Measurements from ENCODE around the gene AKAP13. TPM values are rescaled to one million over a fixed set of nuclear protein-coding genes. Genes with fewer than 3 reads are reported as not detected.

Gene AKAP13
- total and polyA plus RNA-seq, 2 of the 8 experiments (the other 6 are each of a cell fraction or from before 2014, with no cell fraction given) = 14.0 to 46.2 TPM

DNA sequence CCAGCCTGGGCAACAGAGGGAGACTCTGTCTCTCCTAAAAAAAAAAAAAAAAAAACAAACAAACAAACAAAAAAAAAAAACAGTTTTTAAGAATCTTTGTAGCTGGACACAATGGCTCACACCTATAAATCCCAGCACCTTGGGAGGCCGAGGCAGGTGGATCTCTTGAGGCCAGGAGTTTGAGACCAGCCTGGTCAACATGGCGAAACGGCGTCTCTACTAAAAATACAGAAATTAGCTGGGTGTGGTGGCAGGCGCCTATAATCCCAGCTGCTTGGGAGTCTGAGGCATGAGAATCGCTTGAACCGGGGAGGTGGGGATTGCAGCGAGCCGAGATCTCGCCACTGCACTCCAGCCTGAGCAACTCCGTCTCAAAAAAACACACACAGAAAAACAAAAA, 361.3 kb downstream of the AKAP13 start (continued):
- TF ChIP-seq, protein P1, sequence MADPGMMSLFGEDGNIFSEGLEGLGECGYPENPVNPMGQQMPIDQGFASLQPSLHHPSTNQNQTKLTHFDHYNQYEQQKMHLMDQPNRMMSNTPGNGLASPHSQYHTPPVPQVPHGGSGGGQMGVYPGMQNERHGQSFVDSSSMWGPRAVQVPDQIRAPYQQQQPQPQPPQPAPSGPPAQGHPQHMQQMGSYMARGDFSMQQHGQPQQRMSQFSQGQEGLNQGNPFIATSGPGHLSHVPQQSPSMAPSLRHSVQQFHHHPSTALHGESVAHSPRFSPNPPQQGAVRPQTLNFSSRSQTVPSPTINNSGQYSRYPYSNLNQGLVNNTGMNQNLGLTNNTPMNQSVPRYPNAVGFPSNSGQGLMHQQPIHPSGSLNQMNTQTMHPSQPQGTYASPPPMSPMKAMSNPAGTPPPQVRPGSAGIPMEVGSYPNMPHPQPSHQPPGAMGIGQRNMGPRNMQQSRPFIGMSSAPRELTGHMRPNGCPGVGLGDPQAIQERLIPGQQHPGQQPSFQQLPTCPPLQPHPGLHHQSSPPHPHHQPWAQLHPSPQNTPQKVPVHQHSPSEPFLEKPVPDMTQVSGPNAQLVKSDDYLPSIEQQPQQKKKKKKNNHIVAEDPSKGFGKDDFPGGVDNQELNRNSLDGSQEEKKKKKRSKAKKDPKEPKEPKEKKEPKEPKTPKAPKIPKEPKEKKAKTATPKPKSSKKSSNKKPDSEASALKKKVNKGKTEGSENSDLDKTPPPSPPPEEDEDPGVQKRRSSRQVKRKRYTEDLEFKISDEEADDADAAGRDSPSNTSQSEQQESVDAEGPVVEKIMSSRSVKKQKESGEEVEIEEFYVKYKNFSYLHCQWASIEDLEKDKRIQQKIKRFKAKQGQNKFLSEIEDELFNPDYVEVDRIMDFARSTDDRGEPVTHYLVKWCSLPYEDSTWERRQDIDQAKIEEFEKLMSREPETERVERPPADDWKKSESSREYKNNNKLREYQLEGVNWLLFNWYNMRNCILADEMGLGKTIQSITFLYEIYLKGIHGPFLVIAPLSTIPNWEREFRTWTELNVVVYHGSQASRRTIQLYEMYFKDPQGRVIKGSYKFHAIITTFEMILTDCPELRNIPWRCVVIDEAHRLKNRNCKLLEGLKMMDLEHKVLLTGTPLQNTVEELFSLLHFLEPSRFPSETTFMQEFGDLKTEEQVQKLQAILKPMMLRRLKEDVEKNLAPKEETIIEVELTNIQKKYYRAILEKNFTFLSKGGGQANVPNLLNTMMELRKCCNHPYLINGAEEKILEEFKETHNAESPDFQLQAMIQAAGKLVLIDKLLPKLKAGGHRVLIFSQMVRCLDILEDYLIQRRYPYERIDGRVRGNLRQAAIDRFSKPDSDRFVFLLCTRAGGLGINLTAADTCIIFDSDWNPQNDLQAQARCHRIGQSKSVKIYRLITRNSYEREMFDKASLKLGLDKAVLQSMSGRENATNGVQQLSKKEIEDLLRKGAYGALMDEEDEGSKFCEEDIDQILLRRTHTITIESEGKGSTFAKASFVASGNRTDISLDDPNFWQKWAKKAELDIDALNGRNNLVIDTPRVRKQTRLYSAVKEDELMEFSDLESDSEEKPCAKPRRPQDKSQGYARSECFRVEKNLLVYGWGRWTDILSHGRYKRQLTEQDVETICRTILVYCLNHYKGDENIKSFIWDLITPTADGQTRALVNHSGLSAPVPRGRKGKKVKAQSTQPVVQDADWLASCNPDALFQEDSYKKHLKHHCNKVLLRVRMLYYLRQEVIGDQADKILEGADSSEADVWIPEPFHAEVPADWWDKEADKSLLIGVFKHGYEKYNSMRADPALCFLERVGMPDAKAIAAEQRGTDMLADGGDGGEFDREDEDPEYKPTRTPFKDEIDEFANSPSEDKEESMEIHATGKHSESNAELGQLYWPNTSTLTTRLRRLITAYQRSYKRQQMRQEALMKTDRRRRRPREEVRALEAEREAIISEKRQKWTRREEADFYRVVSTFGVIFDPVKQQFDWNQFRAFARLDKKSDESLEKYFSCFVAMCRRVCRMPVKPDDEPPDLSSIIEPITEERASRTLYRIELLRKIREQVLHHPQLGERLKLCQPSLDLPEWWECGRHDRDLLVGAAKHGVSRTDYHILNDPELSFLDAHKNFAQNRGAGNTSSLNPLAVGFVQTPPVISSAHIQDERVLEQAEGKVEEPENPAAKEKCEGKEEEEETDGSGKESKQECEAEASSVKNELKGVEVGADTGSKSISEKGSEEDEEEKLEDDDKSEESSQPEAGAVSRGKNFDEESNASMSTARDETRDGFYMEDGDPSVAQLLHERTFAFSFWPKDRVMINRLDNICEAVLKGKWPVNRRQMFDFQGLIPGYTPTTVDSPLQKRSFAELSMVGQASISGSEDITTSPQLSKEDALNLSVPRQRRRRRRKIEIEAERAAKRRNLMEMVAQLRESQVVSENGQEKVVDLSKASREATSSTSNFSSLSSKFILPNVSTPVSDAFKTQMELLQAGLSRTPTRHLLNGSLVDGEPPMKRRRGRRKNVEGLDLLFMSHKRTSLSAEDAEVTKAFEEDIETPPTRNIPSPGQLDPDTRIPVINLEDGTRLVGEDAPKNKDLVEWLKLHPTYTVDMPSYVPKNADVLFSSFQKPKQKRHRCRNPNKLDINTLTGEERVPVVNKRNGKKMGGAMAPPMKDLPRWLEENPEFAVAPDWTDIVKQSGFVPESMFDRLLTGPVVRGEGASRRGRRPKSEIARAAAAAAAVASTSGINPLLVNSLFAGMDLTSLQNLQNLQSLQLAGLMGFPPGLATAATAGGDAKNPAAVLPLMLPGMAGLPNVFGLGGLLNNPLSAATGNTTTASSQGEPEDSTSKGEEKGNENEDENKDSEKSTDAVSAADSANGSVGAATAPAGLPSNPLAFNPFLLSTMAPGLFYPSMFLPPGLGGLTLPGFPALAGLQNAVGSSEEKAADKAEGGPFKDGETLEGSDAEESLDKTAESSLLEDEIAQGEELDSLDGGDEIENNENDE (IDR thresholded peaks at IDR 0.05; ENCODE audit: insufficient replicate concordance, low read length) = no peak
- TF ChIP-seq CBX8 (IDR thresholded peaks at IDR 0.05; ENCODE audit: borderline replicate concordance, low read depth, low read length) (no peak), SIN3A (conservative IDR thresholded peaks at IDR 0.05 in 1 of 2, IDR thresholded peaks at IDR 0.05 in 1 of 2; ENCODE audit: low read depth in 1 of 2, low read length in 2 of 2) (no peak), ZNF274 (IDR thresholded peaks at IDR 0.05; ENCODE audit: borderline replicate concordance, extremely low read depth, low read length) (no peak)

Data from H1 (cell line).